Mucosa of descending colon (tissue), 3 donors: ENCODE measurements around the gene ANOS1. TPM values are rescaled to one million over a fixed set of nuclear protein-coding genes. Genes with fewer than 3 reads are reported as not detected.

Source experiments
- ATAC-seq: fragments of 200-7000 bp; cut with Tn5 transposase; one replicate; pipeline ENCODE4 v1.9.1; 2020; ENCODE audit warnings: mild to moderate bottlenecking, moderate library complexity
- DNase-seq, 3 donors: peaks; one replicate each; pipeline ENCODE4 v3.0.0-alpha.2; 2020
- H3K36me3 ChIP-seq: fragments of 200-600 bp; one replicate; pipeline ENCODE4 v1.8.0; 2021; ENCODE audit warnings: low read depth, mild to moderate bottlenecking
- H3K4me1 ChIP-seq: fragments of 200-600 bp; one replicate; pipeline ENCODE4 v1.8.0; 2021; ENCODE audit warnings: low read depth, mild to moderate bottlenecking
- H3K4me3 ChIP-seq: fragments of 200-600 bp; one replicate; pipeline ENCODE4 v1.8.0; 2021; ENCODE audit warnings: mild to moderate bottlenecking
- H3K9me3 ChIP-seq: fragments of 200-600 bp; one replicate; pipeline ENCODE4 v1.8.0; 2021; ENCODE audit warnings: mild to moderate bottlenecking
- CTCF ChIP-seq: fragments of 200-600 bp; IDR thresholded peaks from one replicate; pipeline ENCODE4 v1.8.0; 2022; ENCODE audit warnings: antibody characterized with exemption, mild to moderate bottlenecking
- intact Hi-C, 2 donors: fragments of 100-400 bp; cut with DNase I in 1 of 2; cut with micrococcal nuclease in 1 of 2; formaldehyde crosslinking; loops; one replicate each; pipeline versions ENCODE4 v1.11.0 to v1.11.1; 2022; cut with DNase I, micrococcal nuclease
- total RNA-seq, 3 donors: library from RNA; stranded (reverse); fragmentation: NEBNext Ultra II Directional in 2 of 3; extraction: Animal tissue kit (Norgen Biotek cat#: 25700) in 2 of 3; gene quantifications; one replicate each; pipeline versions ENCODE4 v1.2.1 to v1.2.4, GENCODE V29; 2021 to 2023
- donor health status: DM: no; HTN: no; CAD: no; lungs with moderate emphysema.
- donor health status: DM: no; HTN: no; CAD: no.
- donor health status: DM: no; HTN: yes; CAD: no.

The ANOS1 gene
- total RNA-seq, 3 donors from 2014 or later, result 0.14 to 0.48 (median 0.41) TPM

- intact Hi-C loops, result no loop called here
- ATAC-seq (no peak), DNase-seq (no peak)
These were observed 5.8 kb downstream of the ANOS1 start for GRCh38 chrX:8726031-8726652.

GRCh38 chrX:8724300-8724699, 7.6 kb downstream of the ANOS1 start:
- ATAC-seq, result no peak

More at GRCh38 chrX:8726031-8726652, 5.8 kb downstream of the ANOS1 start:
- no peak for TF ChIP-seq CTCF
- H3K4me1 ChIP-seq, result no peaks in the 10 kb centered on the region
- H3K9me3 ChIP-seq, result no peaks in the 10 kb centered on the region
- H3K36me3 ChIP-seq, result no peaks in the 10 kb centered on the region
- no peak overlapping the region for H3K4me3 ChIP-seq

GRCh38 chrX:8721536-8721935, 10.4 kb downstream of the ANOS1 start:
- no peak for TF ChIP-seq CTCF
- no peaks in the 10 kb centered on the region for H3K9me3 ChIP-seq
- H3K4me1 ChIP-seq, result no peaks in the 10 kb centered on the region
- no peak for ATAC-seq
- no peak overlapping the region for H3K4me3 ChIP-seq
- DNase-seq, result no peak
- intact Hi-C loops, result no loop called here
- H3K36me3 ChIP-seq, result no peaks in the 10 kb centered on the region

More at GRCh38 chrX:8724300-8724699, 7.6 kb downstream of the ANOS1 start:
- H3K36me3 ChIP-seq, result no peaks in the 10 kb centered on the region
- intact Hi-C loops, result no loop called here
- no peaks in the 10 kb centered on the region for H3K9me3 ChIP-seq
- H3K4me3 ChIP-seq, result no peak overlapping the region
- DNase-seq, result no peak
- H3K4me1 ChIP-seq, result no peaks in the 10 kb centered on the region
- TF ChIP-seq CTCF, result no peak

- intact Hi-C loops, result no loop called here
- Histone ChIP-seq H3K4me1 (no peaks in the 10 kb centered on the region), H3K4me3 (no peak overlapping the region), H3K36me3 (no peaks in the 10 kb centered on the region), H3K9me3 (no peaks in the 10 kb centered on the region)
- ATAC-seq, result no peak
- DNase-seq, result no peak
- TF ChIP-seq CTCF, result no peak
These were observed 11.8 kb downstream of the ANOS1 start for GRCh38 chrX:8720136-8720535.

GRCh38 chrX:8717354-8717753, 14.6 kb downstream of the ANOS1 start:
- no peak overlapping the region for H3K4me3 ChIP-seq
- intact Hi-C loops, result no loop called here
- no peaks in the 10 kb centered on the region for H3K9me3 ChIP-seq
- no peaks in the 10 kb centered on the region for H3K4me1 ChIP-seq
- DNase-seq, result no peak
- no peak for ATAC-seq
- H3K36me3 ChIP-seq, result no peaks in the 10 kb centered on the region
- TF ChIP-seq CTCF, result no peak

- no peak overlapping the region for H3K4me3 ChIP-seq
- H3K36me3 ChIP-seq, result no peaks in the 10 kb centered on the region
- DNase-seq, result no peak
- no peak for ATAC-seq
- no peaks in the 10 kb centered on the region for H3K9me3 ChIP-seq
- no peak for TF ChIP-seq CTCF
- intact Hi-C loops, result no loop called here
- H3K4me1 ChIP-seq, result no peaks in the 10 kb centered on the region
These were observed 17.8 kb downstream of the ANOS1 start for GRCh38 chrX:8714164-8714563.
